ENCODE data around the gene MAPK8IP2.
"Not testable (repeated sequence)": the region's sequence is repeated elsewhere in the genome, so short reads cannot be mapped to it uniquely, and the experiment has no call there.

MAPK8IP2 gene

GRCh38 chr22:50613291-50613981, 12.8 kb downstream of the MAPK8IP2 start:
- no peak for DNase-seq

- DNase-seq, result not testable (repeated sequence)
Measured at GRCh38 chr22:50614296-50614695, 13.7 kb downstream of the MAPK8IP2 start.

- DNase-seq, result peak in 1 of 2 donors; percentile 3
Measured at GRCh38 chr22:50620593-50621355, 20.2 kb downstream of the MAPK8IP2 start.

- peak; percentile 70 to 76 for DNase-seq
Measured at GRCh38 chr22:50621356-50621880, 20.8 kb downstream of the MAPK8IP2 start.

- peak in 1 of 2 donors; percentile 15 for DNase-seq
Measured at GRCh38 chr22:50621948-50622722, 21.5 kb downstream of the MAPK8IP2 start.

GRCh38 chr22:50622723-50623327, 22.2 kb downstream of the MAPK8IP2 start:
- DNase-seq, result no peak

- DNase-seq, result no peak
Measured at GRCh38 chr22:50624347-50625130, 23.9 kb downstream of the MAPK8IP2 start.

- no peak for DNase-seq
Measured at GRCh38 chr22:50625131-50625567, 24.6 kb downstream of the MAPK8IP2 start.

GRCh38 chr22:50625568-50626313, 25.1 kb downstream of the MAPK8IP2 start:
- DNase-seq, result no peak

GRCh38 chr22:50626314-50626849, 25.8 kb downstream of the MAPK8IP2 start:
- no peak for DNase-seq

GRCh38 chr22:50626850-50627641, 26.5 kb downstream of the MAPK8IP2 start:
- DNase-seq, result no peak

- DNase-seq, result peak; percentile 80 to 90
Measured at GRCh38 chr22:50627642-50628542, 27.3 kb downstream of the MAPK8IP2 start, which contains the start of gene ARSA. TSS of gene ARSA (minus strand) at chr22:50628152. CDS start at chr22:50627779, 373 bp downstream.

GRCh38 chr22:50628543-50629134, 28.0 kb downstream of the MAPK8IP2 start:
- no peak for DNase-seq

GRCh38 chr22:50630376-50630775, 29.8 kb downstream of the MAPK8IP2 start:
- peak in 1 of 2 donors; percentile 7 for DNase-seq

- DNase-seq, result no peak
Measured at GRCh38 chr22:50633086-50633485, 32.5 kb downstream of the MAPK8IP2 start.

GRCh38 chr22:50633771-50634170, 33.2 kb downstream of the MAPK8IP2 start:
- DNase-seq, result no peak

- DNase-seq, result no peak
Measured at GRCh38 chr22:50635591-50635990, 35.0 kb downstream of the MAPK8IP2 start.

- not testable (repeated sequence) for DNase-seq
Measured at GRCh38 chr22:50640296-50640695, 39.7 kb downstream of the MAPK8IP2 start.

All from inflammatory macrophage (primary cell).